Measurements from ENCODE around the gene VIPR2.

DNA sequence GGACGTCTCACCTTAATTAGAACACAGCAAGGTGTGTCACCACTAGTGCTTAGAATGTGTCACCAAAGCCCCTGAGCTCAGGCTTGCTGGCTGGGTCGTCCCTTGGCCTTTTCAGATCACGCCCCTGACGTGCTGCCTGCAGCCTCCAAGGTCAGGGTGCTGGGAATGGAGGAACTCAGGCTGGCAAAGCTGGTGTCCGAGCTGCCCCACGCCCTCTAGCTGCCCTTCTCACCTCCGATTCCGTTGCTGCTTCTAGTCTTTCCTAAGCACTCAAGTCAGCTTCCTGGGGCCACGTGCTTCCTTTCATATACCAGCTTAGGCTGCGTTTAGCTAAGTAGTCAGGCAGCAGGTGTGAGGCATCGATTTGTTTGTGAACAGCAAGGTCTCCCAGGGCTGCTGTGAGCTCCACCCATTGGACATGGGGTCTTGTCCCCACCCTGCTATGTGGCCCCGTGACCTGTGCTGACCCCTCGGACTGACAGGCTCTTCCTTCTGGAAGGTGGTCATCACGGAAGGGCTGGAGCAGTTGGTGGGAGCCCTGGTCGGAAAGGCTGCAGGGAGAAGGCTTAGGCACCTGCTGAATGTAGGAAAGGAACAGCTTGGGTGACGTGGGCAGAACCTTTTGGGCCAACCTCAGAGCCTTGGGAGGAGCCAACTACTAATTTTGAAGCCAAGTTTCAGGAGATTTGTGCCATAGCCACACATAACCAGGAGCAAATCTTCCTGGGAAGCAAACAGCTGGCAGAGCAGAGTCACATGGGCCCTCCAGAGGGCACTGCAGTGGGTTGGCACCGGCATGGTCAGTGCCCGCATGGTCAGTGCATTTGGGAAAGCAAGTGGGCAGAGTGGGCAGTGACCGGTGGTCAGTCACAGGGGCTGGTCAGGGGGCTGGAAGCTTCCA lies 28.8 kb downstream of the VIPR2 start:
- TF ChIP-seq, protein P1, sequence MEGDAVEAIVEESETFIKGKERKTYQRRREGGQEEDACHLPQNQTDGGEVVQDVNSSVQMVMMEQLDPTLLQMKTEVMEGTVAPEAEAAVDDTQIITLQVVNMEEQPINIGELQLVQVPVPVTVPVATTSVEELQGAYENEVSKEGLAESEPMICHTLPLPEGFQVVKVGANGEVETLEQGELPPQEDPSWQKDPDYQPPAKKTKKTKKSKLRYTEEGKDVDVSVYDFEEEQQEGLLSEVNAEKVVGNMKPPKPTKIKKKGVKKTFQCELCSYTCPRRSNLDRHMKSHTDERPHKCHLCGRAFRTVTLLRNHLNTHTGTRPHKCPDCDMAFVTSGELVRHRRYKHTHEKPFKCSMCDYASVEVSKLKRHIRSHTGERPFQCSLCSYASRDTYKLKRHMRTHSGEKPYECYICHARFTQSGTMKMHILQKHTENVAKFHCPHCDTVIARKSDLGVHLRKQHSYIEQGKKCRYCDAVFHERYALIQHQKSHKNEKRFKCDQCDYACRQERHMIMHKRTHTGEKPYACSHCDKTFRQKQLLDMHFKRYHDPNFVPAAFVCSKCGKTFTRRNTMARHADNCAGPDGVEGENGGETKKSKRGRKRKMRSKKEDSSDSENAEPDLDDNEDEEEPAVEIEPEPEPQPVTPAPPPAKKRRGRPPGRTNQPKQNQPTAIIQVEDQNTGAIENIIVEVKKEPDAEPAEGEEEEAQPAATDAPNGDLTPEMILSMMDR (IDR thresholded peaks at IDR 0.05), result no peak
- TF ChIP-seq POLR2A (IDR thresholded peaks at IDR 0.05), result no peak
